ENCODE data around the gene PTPRK. TPM values are rescaled to one million over a fixed set of nuclear protein-coding genes. Genes with fewer than 3 reads are reported as not detected.

Gene PTPRK
- total and polyA plus RNA-seq, 10 of the 15 experiments (the other 5 are each of a cell fraction or from before 2014, with no cell fraction given) = 0.23 to 1.9 (median 0.55) TPM

DNA sequence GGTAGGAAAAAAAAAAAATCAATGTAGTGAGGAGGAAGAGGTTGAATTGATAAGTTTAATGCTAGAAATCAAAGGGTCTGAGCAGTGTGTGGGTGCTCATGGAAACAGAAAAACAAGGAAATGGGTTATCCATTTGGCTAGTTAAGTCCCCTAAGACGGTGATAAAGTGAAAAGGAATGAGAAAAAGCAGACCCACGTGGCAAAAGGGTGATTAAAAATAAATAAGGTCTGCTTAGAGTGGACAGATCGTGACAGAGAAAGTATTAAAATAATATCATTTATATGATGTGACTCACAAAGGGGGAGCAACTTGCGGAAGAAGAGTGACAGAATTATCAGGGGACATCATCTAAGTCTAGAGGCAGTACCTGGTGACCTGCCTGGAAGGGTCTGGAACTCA lies 367.8 kb downstream of the PTPRK start:
- DNase-seq (ENCODE audit: low read depth, low spot score) (no peak), FAIRE-seq (no peak), ATAC-seq (no peak)
- SMC1A ChIA-PET (ENCODE audit: uncharacterized antibody, unreplicated experiment) = no interaction called here
- 13% methylated on average over 4 of the region's 4 CpGs for WGBS (ENCODE audit: insufficient coverage, insufficient replicate concordance, low lambda C conversion rate, missing lambda C conversion rate)
- RAD21 ChIA-PET (ENCODE audit: unreplicated experiment) = no interaction called here
- Histone ChIP-seq H3K4me1 (ENCODE audit: control insufficient read depth, insufficient read depth, low read length) (no peaks in the 10 kb centered on the region), H3K4me3 (no peak overlapping the region), H3K9me3 (replicated peaks; ENCODE audit: control insufficient read depth, insufficient read depth, low read length) (no peaks in the 10 kb centered on the region), H3K79me2 (ENCODE audit: control insufficient read depth, insufficient read depth, low read length) (no peaks in the 10 kb centered on the region), H3K4me2 (ENCODE audit: control insufficient read depth, insufficient read depth) (no peak overlapping the region), H3K36me3 (ENCODE audit: control insufficient read depth in 2 of 2, insufficient read depth in 2 of 2, low read length in 1 of 2) (no peaks in the 10 kb centered on the region), H3K27me3 (replicated peaks in 1 of 2; ENCODE audit: control insufficient read depth in 2 of 2, insufficient read depth in 2 of 2, low read length in 1 of 2) (no peaks in the 10 kb centered on the region), H3K27ac (ENCODE audit: control insufficient read depth, insufficient read depth) (no peak overlapping the region), H4K20me1 (ENCODE audit: control insufficient read depth, insufficient read depth) (no peaks in the 10 kb centered on the region), H3K9ac (ENCODE audit: control insufficient read depth, insufficient read depth, low read length) (no peak overlapping the region), H2AFZ (ENCODE audit: control insufficient read depth, low read depth, low read length) (no peak overlapping the region)
- intact Hi-C loops (cut with micrococcal nuclease; ENCODE audit: unreplicated experiment) (no loop called here), in situ Hi-C loops (cut with MboI) (no loop called here)
- TF ChIP-seq NRF1 (conservative IDR thresholded peaks at IDR 0.05; ENCODE audit: low read depth, low read length) = no peak
- TF ChIP-seq FOXM1 (IDR thresholded peaks at IDR 0.05; ENCODE audit: low read depth, low read length) = no peak
- BruUV-seq (replicated peaks) = no TSS peak
- POLR2A ChIA-PET = no interaction called here
- CTCF ChIA-PET = interaction anchor here (0.7 kb wide), 1 partner anchor 296 kb away, joined by 3 read pairs; no protein-coding TSS in a partner anchor

DNA sequence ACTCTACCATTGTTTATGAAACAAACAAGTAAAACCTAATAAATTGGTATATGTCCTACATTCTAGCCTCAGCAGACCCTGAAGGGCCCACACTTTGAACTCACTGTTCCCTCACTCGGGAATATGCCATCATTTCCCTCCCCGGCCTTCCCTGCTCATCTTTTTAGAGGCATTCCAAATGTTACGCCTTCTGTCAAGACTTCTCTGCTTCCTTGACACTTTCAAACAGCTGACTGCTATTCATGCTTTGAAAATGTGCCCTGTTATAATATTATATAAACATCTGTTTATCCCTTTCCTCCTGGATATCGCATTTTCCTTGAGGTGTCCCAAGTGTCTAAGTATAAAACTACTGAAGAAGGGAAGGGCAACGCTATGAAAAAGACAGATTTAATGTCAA lies 370.0 kb downstream of the PTPRK start:
- Histone ChIP-seq H3K79me2 (ENCODE audit: control insufficient read depth, insufficient read depth, low read length) (no peaks in the 10 kb centered on the region), H3K27me3 (replicated peaks in 1 of 2; ENCODE audit: control insufficient read depth in 2 of 2, insufficient read depth in 2 of 2, low read length in 1 of 2) (no peaks in the 10 kb centered on the region), H3K4me3 (no peak overlapping the region), H2AFZ (ENCODE audit: control insufficient read depth, low read depth, low read length) (no peak overlapping the region), H3K27ac (ENCODE audit: control insufficient read depth, insufficient read depth) (no peak overlapping the region), H3K36me3 (ENCODE audit: control insufficient read depth in 2 of 2, insufficient read depth in 2 of 2, low read length in 1 of 2) (no peaks in the 10 kb centered on the region), H3K4me1 (ENCODE audit: control insufficient read depth, insufficient read depth, low read length) (no peaks in the 10 kb centered on the region), H3K4me2 (ENCODE audit: control insufficient read depth, insufficient read depth) (no peak overlapping the region), H3K9me3 (replicated peaks; ENCODE audit: control insufficient read depth, insufficient read depth, low read length) (no peaks in the 10 kb centered on the region), H3K9ac (ENCODE audit: control insufficient read depth, insufficient read depth, low read length) (no peak overlapping the region), H4K20me1 (ENCODE audit: control insufficient read depth, insufficient read depth) (no peaks in the 10 kb centered on the region)
- no peak for TF ChIP-seq RB1 (IDR thresholded peaks at IDR 0.05; ENCODE audit: borderline replicate concordance)
- TF ChIP-seq, protein P1, sequence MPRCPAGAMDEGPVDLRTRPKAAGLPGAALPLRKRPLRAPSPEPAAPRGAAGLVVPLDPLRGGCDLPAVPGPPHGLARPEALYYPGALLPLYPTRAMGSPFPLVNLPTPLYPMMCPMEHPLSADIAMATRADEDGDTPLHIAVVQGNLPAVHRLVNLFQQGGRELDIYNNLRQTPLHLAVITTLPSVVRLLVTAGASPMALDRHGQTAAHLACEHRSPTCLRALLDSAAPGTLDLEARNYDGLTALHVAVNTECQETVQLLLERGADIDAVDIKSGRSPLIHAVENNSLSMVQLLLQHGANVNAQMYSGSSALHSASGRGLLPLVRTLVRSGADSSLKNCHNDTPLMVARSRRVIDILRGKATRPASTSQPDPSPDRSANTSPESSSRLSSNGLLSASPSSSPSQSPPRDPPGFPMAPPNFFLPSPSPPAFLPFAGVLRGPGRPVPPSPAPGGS (IDR thresholded peaks at IDR 0.05; ENCODE audit: borderline replicate concordance, insufficient read depth, low read depth, low read length, poor library complexity, severe bottlenecking) = no peak
- in situ Hi-C loops (cut with MboI) = no loop called here
- DNase-seq (ENCODE audit: low read depth, low spot score) = no peak
- no peak for FAIRE-seq
- ATAC-seq = no peak
- ChIA-PET SMC1A (ENCODE audit: uncharacterized antibody, unreplicated experiment) (no interaction called here), CTCF (no interaction called here), POLR2A (no interaction called here), RAD21 (ENCODE audit: unreplicated experiment) (no interaction called here)
- BruUV-seq (replicated peaks) = no TSS peak
- intact Hi-C loops (cut with micrococcal nuclease; ENCODE audit: unreplicated experiment) = no loop called here
- WGBS (ENCODE audit: insufficient coverage, insufficient replicate concordance, low lambda C conversion rate, missing lambda C conversion rate) = 11% methylated on average over 5 of the region's 5 CpGs

Measured in GM12878 (cell line).